ENCODE data around the gene TEF. TPM values are rescaled to one million over a fixed set of nuclear protein-coding genes. Genes with fewer than 3 reads are reported as not detected.

TEF gene
- total RNA-seq = 4.6 and 7.0 TPM in 2 replicates

GRCh38 chr22:41381329-41382097, at the start of gene TEF:
Gene TEF (plus strand): TSS chr22:41381942. CDS start chr22:41382045, 103 bp downstream.

GRCh38 chr22:41446639-41447434, 65.1 kb downstream of the TEF start, which contains the start of gene TOB2:
Gene TOB2 (minus strand): TSS chr22:41446801. CDS start chr22:41437345, 9,456 bp downstream.

Other genes starting within 250 kb of the TEF start
- 18.6 and 19.3 TPM in 2 replicates for gene L3MBTL2, start 176.6 kb upstream of the TEF start, total RNA-seq
- 0.52 and 0.54 TPM in 2 replicates for gene CHADL, start 141.0 kb upstream of the TEF start, total RNA-seq
- gene RANGAP1, start 95.8 kb upstream of the TEF start, total RNA-seq = 38.7 and 52.8 TPM in 2 replicates
- gene ZC3H7B, start 80.4 kb upstream of the TEF start, total RNA-seq = 35.1 and 41.9 TPM in 2 replicates
- 13.9 and 16.6 TPM in 2 replicates for gene TOB2, start 64.9 kb downstream of the TEF start, total RNA-seq
- 62.3 and 70.6 TPM in 2 replicates for gene PHF5A, start 86.8 kb downstream of the TEF start, total RNA-seq
- 70.4 and 72.0 TPM in 2 replicates for gene ACO2, start 87.2 kb downstream of the TEF start, total RNA-seq
- 8.6 and 11.8 TPM in 2 replicates for gene POLR3H, start 162.5 kb downstream of the TEF start, total RNA-seq
- not detected in 2 replicates for gene CSDC2, start 179.1 kb downstream of the TEF start, total RNA-seq
- 3.0 and 3.7 TPM in 2 replicates for gene PMM1, start 207.9 kb downstream of the TEF start, total RNA-seq
- gene DESI1, start 239.1 kb downstream of the TEF start, total RNA-seq = 9.6 and 12.4 TPM in 2 replicates
- 291 and 343 TPM in 2 replicates for gene XRCC6, start 239.4 kb downstream of the TEF start, total RNA-seq